ENCODE measurements around the gene CDK19.

CDK19 gene

GRCh38 chr6:110687326-110687725 is 127.9 kb downstream of the CDK19 start:
- Histone ChIP-seq H3K4me1 (ENCODE audit: insufficient read depth, poor library complexity, severe bottlenecking) (peaks cover 8% of the 10 kb centered on the region), H3K4me3 (ENCODE audit: severe bottlenecking) (no peak overlapping the region), H3K36me3 (ENCODE audit: low read depth) (no peaks in the 10 kb centered on the region), H3K27me3 (ENCODE audit: insufficient read depth, poor library complexity, severe bottlenecking) (no peaks in the 10 kb centered on the region), H3K9me3 (ENCODE audit: severe bottlenecking) (no peaks in the 10 kb centered on the region), H3K27ac (ENCODE audit: poor library complexity, severe bottlenecking) (no peak overlapping the region)
- DNase-seq (ENCODE audit: low spot score) (no peak), ATAC-seq (ENCODE audit: low read depth) (no peak)
- no peak for TF ChIP-seq CTCF (IDR thresholded peaks at IDR 0.05; ENCODE audit: poor library complexity, severe bottlenecking)

- Histone ChIP-seq H3K9me3 (ENCODE audit: severe bottlenecking) (no peaks in the 10 kb centered on the region), H3K36me3 (ENCODE audit: low read depth) (no peaks in the 10 kb centered on the region), H3K27me3 (ENCODE audit: insufficient read depth, poor library complexity, severe bottlenecking) (no peaks in the 10 kb centered on the region), H3K4me3 (ENCODE audit: severe bottlenecking) (no peak overlapping the region), H3K4me1 (ENCODE audit: insufficient read depth, poor library complexity, severe bottlenecking) (peaks cover 7% of the 10 kb centered on the region), H3K27ac (ENCODE audit: poor library complexity, severe bottlenecking) (no peak overlapping the region)
- no peak for TF ChIP-seq CTCF (IDR thresholded peaks at IDR 0.05; ENCODE audit: poor library complexity, severe bottlenecking)
- ATAC-seq (ENCODE audit: low read depth) (no peak), DNase-seq (ENCODE audit: low spot score) (no peak)
These were observed 132.0 kb downstream of the CDK19 start for GRCh38 chr6:110683241-110683640.

- Histone ChIP-seq H3K36me3 (ENCODE audit: low read depth) (no peaks in the 10 kb centered on the region), H3K27ac (ENCODE audit: poor library complexity, severe bottlenecking) (no peak overlapping the region), H3K4me3 (ENCODE audit: severe bottlenecking) (no peak overlapping the region), H3K4me1 (ENCODE audit: insufficient read depth, poor library complexity, severe bottlenecking) (peaks cover 7% of the 10 kb centered on the region), H3K27me3 (ENCODE audit: insufficient read depth, poor library complexity, severe bottlenecking) (no peaks in the 10 kb centered on the region), H3K9me3 (ENCODE audit: severe bottlenecking) (no peaks in the 10 kb centered on the region)
- DNase-seq (ENCODE audit: low spot score) (no peak), ATAC-seq (ENCODE audit: low read depth) (peak; percentile 95)
- TF ChIP-seq CTCF (IDR thresholded peaks at IDR 0.05; ENCODE audit: poor library complexity, severe bottlenecking) = peak; percentile 87
These were observed 132.8 kb downstream of the CDK19 start for GRCh38 chr6:110682460-110682853.

GRCh38 chr6:110681543-110682459 is 133.5 kb downstream of the CDK19 start:
- ATAC-seq (ENCODE audit: low read depth) (no peak), DNase-seq (ENCODE audit: low spot score) (no peak)
- peaks cover 7% of the 10 kb centered on the region for H3K4me1 ChIP-seq (ENCODE audit: insufficient read depth, poor library complexity, severe bottlenecking)
- no peak for TF ChIP-seq CTCF (IDR thresholded peaks at IDR 0.05; ENCODE audit: poor library complexity, severe bottlenecking)
- H3K27ac ChIP-seq (ENCODE audit: poor library complexity, severe bottlenecking) = no peak overlapping the region
- H3K36me3 ChIP-seq (ENCODE audit: low read depth) = no peaks in the 10 kb centered on the region
- no peaks in the 10 kb centered on the region for H3K27me3 ChIP-seq (ENCODE audit: insufficient read depth, poor library complexity, severe bottlenecking)
- H3K9me3 ChIP-seq (ENCODE audit: severe bottlenecking) = no peaks in the 10 kb centered on the region
- H3K4me3 ChIP-seq (ENCODE audit: severe bottlenecking) = no peak overlapping the region

- ATAC-seq (ENCODE audit: low read depth) (no peak), DNase-seq (ENCODE audit: low spot score) (no peak)
- Histone ChIP-seq H3K4me3 (ENCODE audit: severe bottlenecking) (no peak overlapping the region), H3K36me3 (ENCODE audit: low read depth) (no peaks in the 10 kb centered on the region), H3K27me3 (ENCODE audit: insufficient read depth, poor library complexity, severe bottlenecking) (no peaks in the 10 kb centered on the region), H3K9me3 (ENCODE audit: severe bottlenecking) (no peaks in the 10 kb centered on the region), H3K27ac (ENCODE audit: poor library complexity, severe bottlenecking) (no peak overlapping the region), H3K4me1 (ENCODE audit: insufficient read depth, poor library complexity, severe bottlenecking) (no peaks in the 10 kb centered on the region)
- TF ChIP-seq CTCF (IDR thresholded peaks at IDR 0.05; ENCODE audit: poor library complexity, severe bottlenecking) = no peak
These were observed 138.9 kb downstream of the CDK19 start for GRCh38 chr6:110676396-110676795.
